HG03432 (cell line): ENCODE measurements around the gene PPFIBP2.

Experiments
- ATAC-seq: cut with Tn5 transposase; IDR thresholded peaks from one replicate; pipeline ENCODE4 v1.9.1; 2021; ENCODE audit warnings: mild to moderate bottlenecking, moderate library complexity; ENCODE audit not compliant: unreplicated experiment

The PPFIBP2 gene

GRCh38 chr11:7513234-7514098 is at the start of gene PPFIBP2:
Gene PPFIBP2 (plus strand): TSS chr11:7513999. CDS start chr11:7549476, 35,477 bp downstream.
- peak; percentile 76 for ATAC-seq

GRCh38 chr11:7467652-7468051 is 46.1 kb upstream of the PPFIBP2 start:
- peak; percentile 84 for ATAC-seq

GRCh38 chr11:7469351-7469865 is 44.4 kb upstream of the PPFIBP2 start:
- no peak for ATAC-seq

GRCh38 chr11:7471071-7471470 is 42.7 kb upstream of the PPFIBP2 start:
- ATAC-seq, result no peak

GRCh38 chr11:7473717-7474116 is 40.1 kb upstream of the PPFIBP2 start:
- peak; percentile 97 for ATAC-seq

- ATAC-seq, result no peak
Measured at GRCh38 chr11:7480113-7480512, 33.7 kb upstream of the PPFIBP2 start.

GRCh38 chr11:7484131-7484530 is 29.7 kb upstream of the PPFIBP2 start:
- no peak for ATAC-seq

GRCh38 chr11:7484645-7485044 is 29.2 kb upstream of the PPFIBP2 start:
- ATAC-seq, result no peak

GRCh38 chr11:7485186-7486097 is 28.4 kb upstream of the PPFIBP2 start, which contains the start of gene OLFML1:
Gene OLFML1 (plus strand): TSS chr11:7485506. CDS start chr11:7485876, 370 bp downstream.
- ATAC-seq, result no peak

- ATAC-seq, result no peak
Measured at GRCh38 chr11:7486098-7486780, 27.6 kb upstream of the PPFIBP2 start.

GRCh38 chr11:7486781-7487140 is 27.0 kb upstream of the PPFIBP2 start:
- ATAC-seq, result no peak

GRCh38 chr11:7487360-7487759 is 26.4 kb upstream of the PPFIBP2 start:
- ATAC-seq, result no peak

GRCh38 chr11:7488681-7489080 is 25.1 kb upstream of the PPFIBP2 start:
- no peak for ATAC-seq

GRCh38 chr11:7489376-7489775 is 24.4 kb upstream of the PPFIBP2 start:
- no peak for ATAC-seq

- no peak for ATAC-seq
Measured at GRCh38 chr11:7490054-7490453, 23.7 kb upstream of the PPFIBP2 start.

GRCh38 chr11:7490535-7490934 is 23.3 kb upstream of the PPFIBP2 start:
- ATAC-seq, result no peak

- no peak for ATAC-seq
Measured at GRCh38 chr11:7492253-7492652, 21.5 kb upstream of the PPFIBP2 start.

GRCh38 chr11:7493670-7494069 is 20.1 kb upstream of the PPFIBP2 start:
- no peak for ATAC-seq

GRCh38 chr11:7494086-7494745 is 19.6 kb upstream of the PPFIBP2 start:
- ATAC-seq, result no peak

- peak; percentile 91 for ATAC-seq
Measured at GRCh38 chr11:7495882-7496551, 17.8 kb upstream of the PPFIBP2 start.
